Measurements from ENCODE around the gene AFF3.

DNA sequence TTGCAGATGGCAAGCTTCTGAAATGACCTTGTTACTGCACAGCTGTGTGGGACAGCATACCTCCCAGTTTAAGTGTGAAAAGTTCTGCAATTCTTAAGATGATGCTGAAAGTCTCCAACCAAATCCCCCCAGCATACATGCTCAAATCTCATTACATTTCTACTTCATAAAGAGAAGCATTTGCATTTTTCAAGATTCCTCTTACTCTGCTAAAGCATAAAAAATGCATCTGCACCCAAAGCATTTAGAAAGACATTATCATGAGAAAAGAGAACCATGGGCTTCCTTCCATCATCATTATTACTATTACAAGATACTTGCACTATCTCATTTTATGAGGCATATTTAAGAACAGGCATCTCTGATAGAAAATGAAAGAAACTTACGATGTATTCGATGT, 415.7 kb downstream of the AFF3 start:
- TF ChIP-seq CTCF (IDR thresholded peaks at IDR 0.05) = no peak
- TF ChIP-seq POLR2A (IDR thresholded peaks at IDR 0.05) = no peak
